ENCODE data around the gene CHRNA1. TPM values are rescaled to one million over a fixed set of nuclear protein-coding genes. Genes with fewer than 3 reads are reported as not detected.

Gene CHRNA1
- total RNA-seq, 4 donors from 2014 or later: not detected

GRCh38 chr2:174775571-174775980 is 11.3 kb upstream of the CHRNA1 start:
- Histone ChIP-seq H3K4me3 (no peak overlapping the region), H3K36me3 (no peaks in the 10 kb centered on the region), H3K27me3 (no peaks in the 10 kb centered on the region), H3K9me3 (no peaks in the 10 kb centered on the region), H3K4me1 (peaks cover 0 to 39% (median 15%) of the 10 kb centered on the region in 3 donors), H3K27ac (no peak overlapping the region)
- intact Hi-C loops (cut with DNase I): no loop called here
- no peak for DNase-seq
- 59% methylated on average over 5 of the region's 5 CpGs for WGBS, 2 donors
- no peak for TF ChIP-seq POLR2A (IDR thresholded peaks at IDR 0.05)
- TF ChIP-seq, protein P1, sequence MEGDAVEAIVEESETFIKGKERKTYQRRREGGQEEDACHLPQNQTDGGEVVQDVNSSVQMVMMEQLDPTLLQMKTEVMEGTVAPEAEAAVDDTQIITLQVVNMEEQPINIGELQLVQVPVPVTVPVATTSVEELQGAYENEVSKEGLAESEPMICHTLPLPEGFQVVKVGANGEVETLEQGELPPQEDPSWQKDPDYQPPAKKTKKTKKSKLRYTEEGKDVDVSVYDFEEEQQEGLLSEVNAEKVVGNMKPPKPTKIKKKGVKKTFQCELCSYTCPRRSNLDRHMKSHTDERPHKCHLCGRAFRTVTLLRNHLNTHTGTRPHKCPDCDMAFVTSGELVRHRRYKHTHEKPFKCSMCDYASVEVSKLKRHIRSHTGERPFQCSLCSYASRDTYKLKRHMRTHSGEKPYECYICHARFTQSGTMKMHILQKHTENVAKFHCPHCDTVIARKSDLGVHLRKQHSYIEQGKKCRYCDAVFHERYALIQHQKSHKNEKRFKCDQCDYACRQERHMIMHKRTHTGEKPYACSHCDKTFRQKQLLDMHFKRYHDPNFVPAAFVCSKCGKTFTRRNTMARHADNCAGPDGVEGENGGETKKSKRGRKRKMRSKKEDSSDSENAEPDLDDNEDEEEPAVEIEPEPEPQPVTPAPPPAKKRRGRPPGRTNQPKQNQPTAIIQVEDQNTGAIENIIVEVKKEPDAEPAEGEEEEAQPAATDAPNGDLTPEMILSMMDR (IDR thresholded peaks at IDR 0.05): no peak

GRCh38 chr2:174774886-174775285 is 10.6 kb upstream of the CHRNA1 start:
- TF ChIP-seq, protein P1 (IDR thresholded peaks at IDR 0.05): no peak
- TF ChIP-seq POLR2A (IDR thresholded peaks at IDR 0.05): no peak
- 68 to 72% methylated on average over 4 of the region's 4 CpGs for WGBS, 2 donors
- no peaks in the 10 kb centered on the region for H3K27me3 ChIP-seq
- H3K4me1 ChIP-seq: peaks cover 0 to 39% (median 15%) of the 10 kb centered on the region in 3 donors
- H3K36me3 ChIP-seq: no peaks in the 10 kb centered on the region
- H3K27ac ChIP-seq: no peak overlapping the region
- no peak for DNase-seq
- no peaks in the 10 kb centered on the region for H3K9me3 ChIP-seq
- no peak overlapping the region for H3K4me3 ChIP-seq
- intact Hi-C loops (cut with DNase I): no loop called here

DNA sequence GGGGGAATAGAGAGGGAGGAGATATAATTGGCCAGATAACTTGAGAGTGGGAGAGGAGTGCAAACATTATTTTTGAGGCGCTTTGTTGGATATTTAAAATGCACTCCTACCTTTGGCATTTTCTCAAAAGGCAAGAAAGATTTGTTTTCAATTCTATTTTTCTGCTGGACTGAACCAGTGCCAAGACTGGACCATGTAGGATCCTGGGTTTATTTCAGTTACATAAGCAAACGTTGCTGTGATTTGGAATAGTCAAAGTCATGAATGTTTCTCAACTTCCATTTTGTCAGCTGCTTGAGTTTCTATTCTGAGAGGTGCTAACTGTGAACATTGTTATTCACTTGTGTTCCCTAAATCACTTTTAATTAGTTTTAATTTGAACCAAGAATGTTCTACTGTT is 8.9 kb upstream of the CHRNA1 start:
- WGBS, 2 donors: 46 to 50% methylated on average over 2 of the region's 2 CpGs
- intact Hi-C loops (cut with DNase I): no loop called here

GRCh38 chr2:174772472-174772801 is 8.2 kb upstream of the CHRNA1 start:
- Histone ChIP-seq H3K4me3 (no peak overlapping the region), H3K4me1 (peaks cover 0 to 17% (median 0%) of the 10 kb centered on the region in 3 donors), H3K27ac (peak overlapping the region in 2 of 4 donors; percentile 45 to 55), H3K36me3 (no peaks in the 10 kb centered on the region), H3K9me3 (no peaks in the 10 kb centered on the region), H3K27me3 (no peaks in the 10 kb centered on the region)
- intact Hi-C loops (cut with DNase I): no loop called here
- WGBS, 2 donors: 67 to 70% methylated on average over 5 of the region's 5 CpGs
- TF ChIP-seq POLR2A (IDR thresholded peaks at IDR 0.05): no peak
- TF ChIP-seq, protein P1 (IDR thresholded peaks at IDR 0.05): no peak
- no peak for DNase-seq

More for the DNA sequence above, 8.9 kb upstream of the CHRNA1 start:
- H3K36me3 ChIP-seq: no peaks in the 10 kb centered on the region
- H3K9me3 ChIP-seq: no peaks in the 10 kb centered on the region
- DNase-seq: no peak
- H3K4me3 ChIP-seq: no peak overlapping the region
- no peak for TF ChIP-seq POLR2A (IDR thresholded peaks at IDR 0.05)
- TF ChIP-seq, protein P1 (IDR thresholded peaks at IDR 0.05): no peak
- H3K27me3 ChIP-seq: no peaks in the 10 kb centered on the region
- peaks cover 0 to 25% (median 4%) of the 10 kb centered on the region in 3 donors for H3K4me1 ChIP-seq
- peak overlapping the region in 1 of 4 donors; percentile 55 for H3K27ac ChIP-seq

DNA sequence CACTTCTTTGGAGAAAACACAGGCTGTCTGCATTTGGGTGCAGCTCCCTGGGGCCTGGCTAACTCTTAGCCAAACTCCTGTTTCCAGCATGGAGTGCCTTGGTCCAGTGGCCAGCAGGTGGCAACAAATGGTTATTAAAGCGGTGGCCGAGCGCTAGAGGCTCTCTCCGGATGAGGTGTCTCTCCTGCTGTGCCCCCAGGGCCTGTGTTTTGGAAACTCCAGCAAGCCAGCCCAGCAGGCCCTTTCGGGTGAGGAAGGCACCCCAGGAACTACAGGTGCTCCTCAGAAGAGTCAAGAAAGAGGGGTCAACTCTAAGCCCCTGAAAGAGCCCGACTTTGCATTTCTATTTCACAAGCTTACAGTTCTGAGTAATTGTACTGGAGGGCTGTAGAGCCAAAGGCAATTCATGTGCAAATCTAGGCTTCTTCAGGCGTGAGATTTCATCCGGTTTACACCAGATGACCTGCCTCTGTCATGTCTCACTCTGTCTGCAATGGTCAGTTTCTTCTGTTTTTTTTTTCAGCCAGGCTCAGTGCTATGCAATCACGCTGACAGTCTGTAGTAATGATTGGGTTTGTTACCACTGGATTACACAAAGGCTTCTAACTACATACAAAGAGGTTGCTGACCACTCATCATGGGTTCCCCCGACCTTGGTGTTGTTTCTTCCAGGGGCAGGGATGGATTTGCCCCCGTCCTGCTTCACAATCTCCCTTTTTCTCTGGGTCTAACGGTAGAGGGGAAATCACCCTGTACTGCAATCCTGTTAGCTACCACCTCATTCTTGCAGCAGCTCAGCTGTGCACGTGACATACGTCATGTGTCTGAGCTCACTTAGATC is 7.6 kb upstream of the CHRNA1 start:
- TF ChIP-seq, protein P1 (IDR thresholded peaks at IDR 0.05): peak; percentile 41 to 73 (median 58)
- TF ChIP-seq POLR2A (IDR thresholded peaks at IDR 0.05): no peak
- no peak for DNase-seq
- 39 to 46% methylated on average over 10 to 13 of the region's 14 CpGs for WGBS, 2 donors
- Histone ChIP-seq H3K4me3 (no peak overlapping the region), H3K36me3 (no peaks in the 10 kb centered on the region), H3K4me1 (peaks cover 0 to 14% (median 0%) of the 10 kb centered on the region in 3 donors), H3K27me3 (no peaks in the 10 kb centered on the region), H3K27ac (peak overlapping the region in 2 of 4 donors; percentile 45 to 55), H3K9me3 (no peaks in the 10 kb centered on the region)
- intact Hi-C loops (cut with DNase I): no loop called here

Measured in esophagus squamous epithelium (tissue), 5 donors.